ENCODE measurements around the gene ZNF280D. TPM values are rescaled to one million over a fixed set of nuclear protein-coding genes. Genes with fewer than 3 reads are reported as not detected.

ZNF280D gene
- total RNA-seq, 1 donor from 2014 or later = 10.0 TPM

DNA sequence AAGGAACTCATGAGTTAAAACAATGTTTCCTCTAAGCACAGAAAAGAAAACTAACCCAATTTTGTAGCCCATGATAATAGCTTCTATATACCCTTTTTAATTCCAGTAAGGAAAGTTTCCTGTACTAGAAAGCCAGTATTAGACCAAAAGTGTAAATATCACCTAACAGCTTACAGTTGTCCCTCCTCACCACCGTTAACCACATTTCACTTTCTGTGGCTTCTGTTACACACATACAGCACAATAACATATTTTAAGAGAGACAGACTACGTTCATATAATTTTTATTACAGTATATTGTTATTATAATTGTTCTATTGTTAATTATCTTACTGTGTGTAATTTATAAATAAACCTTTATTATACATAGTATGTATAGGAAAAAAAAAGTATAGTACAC, 74.1 kb downstream of the ZNF280D start:
- H3K27me3 Mint-ChIP-seq (ENCODE audit: low read depth) = no peaks in the 10 kb centered on the region
- H3K27ac Mint-ChIP-seq (ENCODE audit: unreplicated experiment) = no peak overlapping the region
- no peak for TF ChIP-seq CTCF (conservative IDR thresholded peaks at IDR 0.05)
- no peak overlapping the region for H3K4me3 Mint-ChIP-seq
- no peaks in the 10 kb centered on the region for H3K9me3 Mint-ChIP-seq
- H3K4me1 Mint-ChIP-seq = no peaks in the 10 kb centered on the region
- no peak for DNase-seq (ENCODE audit: low read depth, low spot score)
- no peaks in the 10 kb centered on the region for H3K36me3 Mint-ChIP-seq (ENCODE audit: low read depth)

GRCh38 chr15:56654624-56655023, 78.7 kb downstream of the ZNF280D start:
- no peak for TF ChIP-seq CTCF (conservative IDR thresholded peaks at IDR 0.05)
- Mint-ChIP-seq H3K9me3 (no peaks in the 10 kb centered on the region), H3K4me3 (no peak overlapping the region), H3K27ac (ENCODE audit: unreplicated experiment) (no peak overlapping the region), H3K36me3 (ENCODE audit: low read depth) (no peaks in the 10 kb centered on the region), H3K27me3 (ENCODE audit: low read depth) (no peaks in the 10 kb centered on the region), H3K4me1 (peaks cover 5% of the 10 kb centered on the region)
- no peak for DNase-seq (ENCODE audit: low read depth, low spot score)

- DNase-seq (ENCODE audit: low read depth, low spot score) = no peak
- H3K36me3 Mint-ChIP-seq (ENCODE audit: low read depth) = no peaks in the 10 kb centered on the region
- no peak overlapping the region for H3K4me3 Mint-ChIP-seq
- H3K9me3 Mint-ChIP-seq = no peaks in the 10 kb centered on the region
- no peaks in the 10 kb centered on the region for H3K27me3 Mint-ChIP-seq (ENCODE audit: low read depth)
- peaks cover 5% of the 10 kb centered on the region for H3K4me1 Mint-ChIP-seq
- TF ChIP-seq CTCF (conservative IDR thresholded peaks at IDR 0.05) = no peak
- no peak overlapping the region for H3K27ac Mint-ChIP-seq (ENCODE audit: unreplicated experiment)
Measured at GRCh38 chr15:56654216-56654615, 79.1 kb downstream of the ZNF280D start.

GRCh38 chr15:56653787-56654186, 79.5 kb downstream of the ZNF280D start:
- peaks cover 5% of the 10 kb centered on the region for H3K4me1 Mint-ChIP-seq
- no peak for DNase-seq (ENCODE audit: low read depth, low spot score)
- H3K36me3 Mint-ChIP-seq (ENCODE audit: low read depth) = no peaks in the 10 kb centered on the region
- no peaks in the 10 kb centered on the region for H3K27me3 Mint-ChIP-seq (ENCODE audit: low read depth)
- no peak overlapping the region for H3K4me3 Mint-ChIP-seq
- TF ChIP-seq CTCF (conservative IDR thresholded peaks at IDR 0.05) = no peak
- H3K27ac Mint-ChIP-seq (ENCODE audit: unreplicated experiment) = no peak overlapping the region
- H3K9me3 Mint-ChIP-seq = no peaks in the 10 kb centered on the region

GRCh38 chr15:56653107-56653506, 80.2 kb downstream of the ZNF280D start:
- Mint-ChIP-seq H3K27me3 (ENCODE audit: low read depth) (no peaks in the 10 kb centered on the region), H3K36me3 (ENCODE audit: low read depth) (no peaks in the 10 kb centered on the region), H3K4me3 (no peak overlapping the region), H3K27ac (ENCODE audit: unreplicated experiment) (no peak overlapping the region), H3K4me1 (peaks cover 5% of the 10 kb centered on the region), H3K9me3 (no peaks in the 10 kb centered on the region)
- no peak for TF ChIP-seq CTCF (conservative IDR thresholded peaks at IDR 0.05)
- DNase-seq (ENCODE audit: low read depth, low spot score) = no peak

DNA sequence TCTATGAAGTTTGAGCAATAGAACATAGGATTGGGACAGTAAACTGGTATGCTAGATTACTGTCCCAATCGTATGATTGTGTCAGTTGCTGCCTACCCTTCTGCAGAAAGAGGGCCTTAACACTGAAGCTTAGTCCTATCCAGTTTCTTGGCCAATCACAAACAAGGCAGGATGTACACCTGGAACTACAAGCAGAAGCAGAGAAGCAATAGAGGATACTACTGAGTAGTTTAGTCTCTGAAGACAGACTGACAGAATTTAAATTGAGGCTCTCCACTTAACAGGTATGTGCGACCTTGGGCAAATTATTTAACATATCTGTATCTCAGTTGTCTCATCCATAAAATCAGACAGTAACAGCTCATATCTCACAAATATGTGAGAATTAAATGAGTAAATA, 85.0 kb downstream of the ZNF280D start:
- H3K9me3 Mint-ChIP-seq = no peaks in the 10 kb centered on the region

More for the DNA sequence above, 85.0 kb downstream of the ZNF280D start:
- Mint-ChIP-seq H3K36me3 (ENCODE audit: low read depth) (no peaks in the 10 kb centered on the region), H3K4me1 (peaks cover 4% of the 10 kb centered on the region), H3K4me3 (no peak overlapping the region), H3K27me3 (ENCODE audit: low read depth) (no peaks in the 10 kb centered on the region), H3K27ac (ENCODE audit: unreplicated experiment) (no peak overlapping the region)
- no peak for TF ChIP-seq CTCF (conservative IDR thresholded peaks at IDR 0.05)
- no peak for DNase-seq (ENCODE audit: low read depth, low spot score)

All from neural crest cell (in vitro differentiated cells).